Lung (tissue), 12 donors: ENCODE measurements around the gene RBM8A. TPM values are rescaled to one million over a fixed set of nuclear protein-coding genes. Genes with fewer than 3 reads are reported as not detected.
"Not testable (repeated sequence)": the region's sequence is repeated elsewhere in the genome, so short reads cannot be mapped to it uniquely, and the experiment has no call there.

Experiments
- ATAC-seq: fragments of 200-7000 bp; cut with Tn5 transposase; one replicate; pipeline ENCODE4 v1.9.1; 2020; ENCODE audit warnings: moderate number of reproducible peaks; ENCODE audit not compliant: insufficient read depth, low FRiP score
- DNase-seq, 3 donors: peaks; one replicate each; pipeline ENCODE4 v3.0.0-alpha.2; 2013 to 2017
- H3K27ac ChIP-seq, 2 donors: one replicate each; pipeline ENCODE4 v1.5.1; 2013; ENCODE audit warnings: mild to moderate bottlenecking in 2 of 2, moderate library complexity in 2 of 2, control low read depth in 1 of 2, inconsistent platforms in 1 of 2, low read depth in 1 of 2, low read length in 1 of 2
- H3K27me3 ChIP-seq, 3 donors: one replicate each; pipeline ENCODE4 v1.5.1; 2013; ENCODE audit warnings: low read length in 2 of 3; ENCODE audit not compliant: control insufficient read depth in 3 of 3, insufficient read depth in 3 of 3
- H3K36me3 ChIP-seq, 4 donors: one replicate each; pipeline ENCODE4 v1.5.1; 2013; ENCODE audit warnings: low read length in 4 of 4, mild to moderate bottlenecking in 1 of 4, moderate library complexity in 1 of 4; ENCODE audit not compliant: control insufficient read depth in 4 of 4, insufficient read depth in 4 of 4
- H3K4me1 ChIP-seq, 5 donors: one replicate each; pipeline ENCODE4 v1.5.1; 2013; ENCODE audit warnings: low read length in 5 of 5, mild to moderate bottlenecking in 2 of 5, moderate library complexity in 1 of 5; ENCODE audit not compliant: control insufficient read depth in 5 of 5, insufficient read depth in 5 of 5
- H3K4me3 ChIP-seq: one replicate; pipeline ENCODE4 v1.5.1; 2013; ENCODE audit warnings: mild to moderate bottlenecking, control low read depth, moderate library complexity
- H3K9ac ChIP-seq, 2 donors: one replicate each; pipeline ENCODE4 v1.5.1; 2013; ENCODE audit warnings: low read length in 2 of 2, control low read depth in 1 of 2; ENCODE audit not compliant: insufficient read depth in 1 of 2
- H3K9me3 ChIP-seq, 4 donors: one replicate each; pipeline ENCODE4 v1.5.1; 2013; ENCODE audit warnings: low read length in 3 of 4, mild to moderate bottlenecking in 1 of 4, moderate library complexity in 1 of 4; ENCODE audit not compliant: control insufficient read depth in 4 of 4, insufficient read depth in 3 of 4
- CTCF ChIP-seq: IDR thresholded peaks from 2 replicates; pipeline ENCODE4 v1.5.1; 2012; ENCODE audit warnings: mild to moderate bottlenecking; ENCODE audit errors: control extremely low read depth, extremely low read depth
- WGBS, 2 donors: extraction: QIAGEN DNeasy Blood & Tissue Kit; methylation state at CpG; one replicate each; pipeline ENCODE4 v1.1.7; 2013; 5-methylcytosine and 5-hydroxymethylcytosine counted together
- polyA plus RNA-seq, 2 donors: library from polyadenylated mRNA; stranded (reverse); fragments of 200-250 nt; gene quantifications; one replicate each; pipeline ENCODE4 v1.2.1, GENCODE V29; 2013
- total RNA-seq, 2 donors: library from RNA; depleted of rRNA in 1 of 2; stranded (reverse); fragments of >200 nt in 1 of 2; gene quantifications; one replicate each; pipeline ENCODE4 v1.2.1, GENCODE V29; 2014 to 2021
- donor health status: control.
- donor health status: control.
- donor health status: Bipolar disorder and iron deficiency.
- donor health status: healthy.
- donor health status: DM: yes; HTN: yes; CAD: no.

The RBM8A gene
- total and polyA plus RNA-seq, 4 donors = 106 to 152 (median 125) TPM

GRCh38 chr1:145937436-145937835 lies 10.2 kb upstream of the RBM8A start:
- no peaks in the 10 kb centered on the region for H3K27me3 ChIP-seq
- WGBS, 2 donors = 93 to 100% methylated on average over 1 of the region's 1 CpG
- DNase-seq (no peak), ATAC-seq (no peak)
- no peaks in the 10 kb centered on the region for H3K4me1 ChIP-seq
- peaks cover 8 to 20% (median 10%) of the 10 kb centered on the region in 4 donors for H3K36me3 ChIP-seq
- H3K4me3 ChIP-seq = no peak overlapping the region
- H3K9ac ChIP-seq = no peak overlapping the region
- no peak overlapping the region for H3K27ac ChIP-seq
- H3K9me3 ChIP-seq = no peaks in the 10 kb centered on the region
- no peak for TF ChIP-seq CTCF

GRCh38 chr1:145936247-145936646 lies 9.0 kb upstream of the RBM8A start:
- DNase-seq (peak in 1 of 3 donors; percentile 26), ATAC-seq (no peak)
- Histone ChIP-seq H3K36me3 (peaks cover 8 to 17% (median 10%) of the 10 kb centered on the region in 4 donors), H3K27me3 (no peaks in the 10 kb centered on the region), H3K9me3 (no peaks in the 10 kb centered on the region), H3K9ac (no peak overlapping the region), H3K4me1 (no peaks in the 10 kb centered on the region), H3K4me3 (no peak overlapping the region), H3K27ac (no peak overlapping the region)
- WGBS, 2 donors = 73 to 88% methylated on average over 8 of the region's 8 CpGs
- TF ChIP-seq CTCF = no peak

GRCh38 chr1:145935708-145936107 lies 8.4 kb upstream of the RBM8A start:
- ATAC-seq (no peak), DNase-seq (no peak)
- H3K4me1 ChIP-seq = no peaks in the 10 kb centered on the region
- no peaks in the 10 kb centered on the region for H3K9me3 ChIP-seq
- H3K9ac ChIP-seq = no peak overlapping the region
- H3K27me3 ChIP-seq = no peaks in the 10 kb centered on the region
- no peak for TF ChIP-seq CTCF
- no peak overlapping the region for H3K27ac ChIP-seq
- peaks cover 9 to 20% (median 10%) of the 10 kb centered on the region in 4 donors for H3K36me3 ChIP-seq
- H3K4me3 ChIP-seq = no peak overlapping the region

- Histone ChIP-seq H3K27ac (peak overlapping the region in 1 of 2 donors; percentile 40), H3K36me3 (peaks cover 9 to 20% (median 10%) of the 10 kb centered on the region in 4 donors)
- DNase-seq, H3K9ac ChIP-seq, ATAC-seq, H3K9me3 ChIP-seq, H3K27me3 ChIP-seq, H3K4me1 ChIP-seq, H3K4me3 ChIP-seq: not testable (repeated sequence)
- WGBS, 2 donors = 15 to 28% methylated on average over 9 of the region's 9 CpGs
Measured at GRCh38 chr1:145932522-145933009, 5.3 kb upstream of the RBM8A start.
